DMS 273 treated with DMSO at 0.1 percent for 48 hours (cell line): ENCODE data around the gene ZHX3.

Source experiments
- DNase-seq: peaks from one replicate; lab custom pipeline; 2025; lab: John Stamatoyannopoulos, UW

ZHX3 gene

DNA sequence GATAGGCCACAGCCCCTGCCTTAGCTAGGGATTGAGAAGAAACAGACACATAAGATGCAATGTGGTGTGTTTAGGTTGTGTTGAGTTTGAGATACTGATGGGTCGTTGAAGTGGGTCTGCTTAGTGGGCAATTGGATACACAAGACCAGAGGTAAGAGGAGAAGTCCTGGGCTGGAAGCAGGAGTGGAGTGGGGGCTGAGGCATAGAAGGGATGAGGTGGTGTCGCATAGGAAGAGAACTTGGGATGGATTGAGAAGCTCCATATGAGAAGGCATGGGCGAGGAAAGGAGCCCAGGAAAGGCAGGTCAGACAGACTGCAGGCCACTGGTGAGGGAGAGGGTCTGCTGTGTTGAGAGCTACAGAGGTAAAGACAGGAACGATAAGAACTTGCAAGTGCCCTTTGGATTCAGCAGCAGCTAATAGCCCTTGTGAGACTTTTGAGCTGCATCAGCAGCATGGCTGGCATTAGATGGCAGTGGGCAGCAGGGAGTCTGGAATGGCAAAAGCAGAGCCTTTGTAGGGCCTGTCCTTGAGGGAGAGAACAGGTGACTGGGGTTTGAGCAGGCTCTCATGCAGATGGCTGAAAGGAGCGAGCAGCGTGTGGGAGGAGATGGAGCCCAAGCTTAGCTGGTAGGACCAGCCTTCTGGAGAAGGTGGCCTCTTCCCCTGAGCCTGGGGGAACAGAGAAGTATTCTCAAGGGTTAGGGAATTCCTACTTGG lies 147.0 kb downstream of the ZHX3 start:
- no peak for DNase-seq

DNA sequence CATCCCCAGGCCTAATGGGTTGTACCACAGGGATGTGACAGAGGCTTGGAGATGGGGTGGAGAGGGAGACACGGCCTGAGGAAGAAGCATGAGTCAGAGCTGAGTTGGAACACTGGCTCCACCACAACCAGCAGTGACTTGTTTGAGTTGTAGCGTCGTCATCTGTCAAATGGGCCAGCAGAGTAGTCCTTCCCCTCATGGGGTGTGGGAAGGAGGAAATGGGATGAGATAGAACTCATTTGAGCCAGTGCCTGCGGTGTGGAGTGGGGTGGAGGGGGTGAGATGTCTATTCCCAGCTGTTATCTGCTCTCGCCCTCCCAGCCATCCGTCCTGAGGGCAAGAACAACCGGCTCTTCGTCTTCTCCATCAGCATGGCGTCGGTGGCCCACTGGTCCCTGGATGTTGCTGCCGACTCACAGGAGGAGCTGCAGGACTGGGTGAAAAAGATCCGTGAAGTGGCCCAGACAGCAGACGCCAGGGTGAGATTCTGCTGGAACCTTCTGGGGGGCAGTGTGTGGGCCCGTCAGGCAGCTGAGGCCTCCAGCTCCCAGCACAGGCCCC lies 147.7 kb downstream of the ZHX3 start:
- DNase-seq = no peak

DNA sequence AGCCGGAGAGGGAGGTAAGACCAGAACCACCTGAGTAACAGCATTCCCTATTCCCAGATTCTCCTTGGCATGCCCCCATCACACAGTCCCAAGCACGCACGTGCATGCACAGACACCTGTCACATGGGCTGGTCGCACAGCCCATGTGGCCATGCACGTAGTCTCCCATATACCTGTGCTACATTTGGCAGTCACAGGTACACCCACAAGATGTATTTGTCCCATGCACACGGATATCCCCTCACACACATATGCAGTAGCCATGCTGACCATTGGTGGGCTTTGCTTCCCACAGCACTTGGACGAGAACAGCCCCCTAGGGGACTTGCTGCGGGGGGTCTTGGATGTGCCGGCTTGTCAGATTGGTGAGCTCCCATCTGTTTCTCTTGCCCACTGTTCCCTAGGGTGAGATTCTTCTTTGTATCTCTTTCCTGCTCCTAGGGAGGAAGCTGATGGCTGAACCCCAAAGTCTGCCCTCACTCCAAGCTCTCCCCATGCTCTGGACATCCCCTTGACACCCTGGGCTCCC lies 148.3 kb downstream of the ZHX3 start:
- no peak for DNase-seq

DNA sequence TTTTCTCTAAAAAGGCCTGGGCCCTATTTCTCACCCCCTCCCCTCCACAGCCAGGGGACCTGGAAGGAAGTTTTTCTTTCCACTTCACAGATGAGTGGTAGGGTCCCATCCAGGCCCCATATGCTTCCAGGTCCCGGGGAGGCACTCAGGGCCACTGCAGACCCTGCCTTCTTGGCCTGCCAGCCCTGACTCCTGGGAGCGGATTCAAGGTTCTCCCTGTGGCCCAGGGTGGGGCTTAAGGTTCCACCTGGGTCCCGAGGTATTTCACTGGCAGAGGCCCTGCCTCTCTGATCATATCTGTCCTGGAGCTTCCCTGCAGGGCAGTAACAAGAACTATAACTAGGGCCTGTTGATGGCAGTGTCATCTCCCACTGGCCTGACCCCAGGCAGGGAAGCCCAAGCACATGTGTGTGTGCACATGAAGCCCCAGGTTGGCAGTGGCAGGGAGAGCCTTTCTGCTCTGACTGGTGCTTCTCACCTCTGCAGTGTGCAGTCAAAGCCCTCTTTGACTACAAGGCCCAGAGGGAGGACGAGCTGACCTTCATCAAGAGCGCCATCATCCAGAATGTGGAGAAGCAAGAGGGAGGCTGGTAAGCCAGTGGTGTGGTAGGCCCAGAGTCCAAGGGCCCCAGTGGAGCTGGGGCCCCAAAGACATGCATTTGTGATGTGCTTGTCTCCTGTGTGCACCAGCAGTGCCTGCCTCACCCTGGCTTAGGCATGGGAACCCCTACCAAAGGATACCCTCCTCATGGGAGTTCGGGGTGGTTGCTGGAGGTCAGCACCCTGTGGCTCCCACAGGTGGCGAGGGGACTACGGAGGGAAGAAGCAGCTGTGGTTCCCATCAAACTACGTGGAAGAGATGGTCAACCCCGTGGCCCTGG lies 149.0 kb downstream of the ZHX3 start:
- DNase-seq = no peak

DNA sequence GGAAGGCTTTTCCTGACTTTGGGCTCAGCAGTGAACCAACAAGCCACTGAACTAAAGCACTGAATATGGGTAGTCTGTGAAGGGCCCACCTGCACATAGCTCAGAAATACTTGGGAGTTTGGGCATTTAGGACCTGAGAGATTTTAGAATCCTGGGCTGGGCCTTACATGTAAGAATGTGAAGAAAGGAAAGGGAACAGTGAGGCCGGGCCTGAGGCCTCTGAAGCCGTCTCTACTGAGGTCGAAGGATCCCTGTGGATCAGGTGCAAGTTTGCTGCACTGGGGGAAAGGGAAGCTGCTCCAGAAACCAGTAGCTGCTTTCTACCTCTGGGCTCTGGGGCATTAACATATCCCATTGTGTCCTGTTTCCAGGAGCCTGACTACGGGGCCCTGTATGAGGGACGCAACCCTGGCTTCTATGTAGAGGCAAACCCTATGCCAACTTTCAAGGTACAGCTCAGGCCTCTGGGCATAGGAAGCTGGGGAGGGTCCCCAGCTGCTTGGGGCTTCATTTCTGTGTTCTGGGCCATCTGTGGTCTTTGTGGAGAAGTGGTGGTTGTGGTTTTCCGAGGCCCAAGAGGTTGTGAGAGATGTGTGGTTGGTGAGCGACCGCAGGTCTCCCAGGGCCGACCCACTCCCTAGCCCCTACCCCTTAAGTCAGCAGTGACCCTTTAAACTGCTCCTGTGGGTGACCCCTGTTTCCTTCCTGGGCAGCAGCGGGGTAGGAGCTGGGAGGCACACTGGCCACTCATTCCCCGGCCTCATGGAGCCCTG lies 149.9 kb downstream of the ZHX3 start:
- no peak for DNase-seq

DNA sequence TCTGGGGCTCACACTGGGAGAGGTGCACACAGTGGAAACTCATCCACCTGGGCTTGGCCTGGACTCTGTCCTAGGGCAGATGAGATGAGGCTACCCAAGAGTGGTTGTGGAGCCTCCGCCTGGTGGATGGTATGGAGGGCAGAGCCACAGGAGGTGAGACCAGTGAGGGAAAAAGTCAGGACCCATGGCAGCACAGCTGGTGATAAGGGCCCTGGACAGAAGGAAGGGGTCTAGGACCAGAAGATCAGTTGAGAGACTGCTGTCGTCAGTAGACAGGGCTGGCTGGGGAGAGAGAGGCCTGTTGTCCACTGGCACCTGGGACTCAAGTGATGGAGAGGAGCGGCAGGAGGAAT lies 150.4 kb downstream of the ZHX3 start:
- DNase-seq = no peak

DNA sequence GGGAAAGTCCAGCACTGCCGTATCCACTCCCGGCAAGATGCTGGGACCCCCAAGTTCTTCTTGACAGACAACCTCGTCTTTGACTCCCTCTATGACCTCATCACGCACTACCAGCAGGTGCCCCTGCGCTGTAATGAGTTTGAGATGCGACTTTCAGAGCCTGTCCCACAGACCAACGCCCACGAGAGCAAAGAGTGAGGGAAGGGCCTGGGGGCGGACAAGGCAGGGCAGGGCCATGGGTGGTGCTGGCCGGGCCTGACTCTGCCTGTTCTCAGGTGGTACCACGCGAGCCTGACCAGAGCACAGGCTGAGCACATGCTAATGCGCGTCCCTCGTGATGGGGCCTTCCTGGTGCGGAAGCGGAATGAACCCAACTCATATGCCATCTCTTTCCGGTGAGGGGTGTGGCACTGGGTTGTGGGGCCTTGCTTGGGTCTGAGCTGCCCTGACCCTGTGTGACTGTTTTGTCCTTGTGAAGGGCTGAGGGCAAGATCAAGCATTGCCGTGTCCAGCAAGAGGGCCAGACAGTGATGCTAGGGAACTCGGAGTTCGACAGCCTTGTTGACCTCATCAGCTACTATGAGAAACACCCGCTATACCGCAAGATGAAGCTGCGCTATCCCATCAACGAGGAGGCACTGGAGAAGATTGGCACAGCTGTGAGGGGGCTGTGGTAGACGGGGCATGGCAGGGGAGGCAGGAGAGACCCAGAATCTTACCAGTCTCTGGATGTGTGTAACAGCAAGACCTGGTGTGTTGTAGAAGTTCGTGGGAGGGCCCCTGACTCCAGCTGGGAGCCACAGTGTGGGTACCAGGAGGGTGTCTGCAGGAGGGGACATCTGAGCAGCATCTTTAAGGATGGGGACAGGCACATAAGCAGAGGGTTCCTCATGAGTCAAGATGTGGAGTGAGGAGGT lies 151.1 kb downstream of the ZHX3 start:
- no peak for DNase-seq

DNA sequence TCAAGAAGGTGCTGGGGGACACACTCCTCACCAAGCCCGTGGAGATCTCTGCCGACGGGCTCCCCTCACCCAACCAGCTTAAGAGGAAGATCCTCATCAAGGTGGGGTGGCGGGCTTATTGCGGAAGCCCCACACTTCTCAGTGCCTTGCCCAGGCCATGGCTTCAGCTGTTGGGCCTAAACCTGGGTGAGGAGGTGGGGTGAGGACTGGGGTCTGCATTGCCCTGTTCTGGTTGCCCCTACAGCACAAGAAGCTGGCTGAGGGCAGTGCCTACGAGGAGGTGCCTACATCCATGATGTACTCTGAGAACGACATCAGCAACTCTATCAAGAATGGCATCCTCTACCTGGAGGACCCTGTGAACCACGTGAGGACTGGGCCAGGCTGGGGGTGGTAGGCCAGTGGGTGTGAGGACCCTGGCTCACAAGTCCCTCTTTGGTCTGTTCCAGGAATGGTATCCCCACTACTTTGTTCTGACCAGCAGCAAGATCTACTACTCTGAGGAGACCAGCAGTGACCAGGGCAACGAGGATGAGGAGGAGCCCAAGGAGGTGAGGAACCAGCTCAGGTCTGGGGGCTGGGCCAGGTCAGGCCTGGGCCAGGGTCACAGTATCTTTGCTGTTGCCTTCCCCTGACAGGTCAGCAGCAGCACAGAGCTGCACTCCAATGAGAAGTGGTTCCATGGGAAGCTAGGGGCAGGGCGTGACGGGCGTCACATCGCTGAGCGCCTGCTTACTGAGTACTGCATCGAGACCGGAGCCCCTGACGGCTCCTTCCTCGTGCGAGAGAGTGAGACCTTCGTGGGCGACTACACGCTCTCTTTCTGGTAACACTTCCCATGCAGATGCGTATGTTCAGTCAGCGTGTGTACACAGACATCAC lies 152.3 kb downstream of the ZHX3 start:
- no peak for DNase-seq

DNA sequence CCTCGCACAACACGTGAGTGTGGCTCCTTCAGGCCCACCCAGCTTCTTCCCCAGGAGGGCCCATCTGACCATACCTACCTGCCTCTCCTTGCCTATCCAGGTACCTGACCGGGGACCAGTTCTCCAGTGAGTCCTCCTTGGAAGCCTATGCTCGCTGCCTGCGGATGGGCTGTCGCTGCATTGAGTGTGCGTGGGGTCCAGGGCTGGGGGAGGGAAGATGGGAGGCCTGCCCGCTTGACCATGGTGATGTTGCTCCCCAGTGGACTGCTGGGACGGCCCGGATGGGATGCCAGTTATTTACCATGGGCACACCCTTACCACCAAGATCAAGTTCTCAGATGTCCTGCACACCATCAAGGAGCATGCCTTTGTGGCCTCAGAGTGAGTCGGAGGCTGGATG lies 153.7 kb downstream of the ZHX3 start:
- DNase-seq = no peak

DNA sequence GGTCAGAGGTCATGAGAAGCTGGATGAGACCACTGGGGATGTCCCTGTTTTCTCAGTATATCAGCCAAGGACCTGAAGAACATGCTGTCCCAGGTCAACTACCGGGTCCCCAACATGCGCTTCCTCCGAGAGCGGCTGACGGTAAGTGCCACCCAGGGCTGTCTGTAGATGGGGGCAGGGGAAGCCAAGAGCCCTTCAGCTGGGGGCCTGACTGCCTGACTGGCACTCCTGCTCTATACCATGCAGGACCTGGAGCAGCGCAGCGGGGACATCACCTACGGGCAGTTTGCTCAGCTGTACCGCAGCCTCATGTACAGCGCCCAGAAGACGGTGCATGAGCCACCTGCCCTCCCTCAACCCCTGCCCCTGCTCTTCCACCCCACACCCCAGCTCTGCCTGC lies 155.1 kb downstream of the ZHX3 start:
- DNase-seq = no peak

DNA sequence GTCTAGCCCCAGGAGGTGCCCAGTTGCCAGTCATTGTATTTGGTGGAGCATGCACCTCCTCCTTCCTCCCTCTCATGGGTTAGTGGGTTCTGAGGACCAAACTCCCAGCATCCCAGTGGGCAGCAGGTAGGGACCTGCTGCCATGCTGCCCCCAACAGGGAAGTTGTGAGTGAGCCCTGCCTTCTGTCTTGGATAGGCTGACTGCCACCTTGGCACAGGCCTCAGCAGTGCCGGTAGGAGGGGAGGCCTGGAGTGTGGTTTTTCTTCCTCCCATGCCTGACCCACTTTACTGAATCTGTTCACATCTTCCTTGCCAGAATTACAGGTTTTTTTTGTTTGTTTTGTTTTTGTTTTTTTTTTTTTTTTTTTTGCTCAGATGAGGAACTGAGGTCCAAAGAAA lies 155.6 kb downstream of the ZHX3 start:
- DNase-seq = no peak

DNA sequence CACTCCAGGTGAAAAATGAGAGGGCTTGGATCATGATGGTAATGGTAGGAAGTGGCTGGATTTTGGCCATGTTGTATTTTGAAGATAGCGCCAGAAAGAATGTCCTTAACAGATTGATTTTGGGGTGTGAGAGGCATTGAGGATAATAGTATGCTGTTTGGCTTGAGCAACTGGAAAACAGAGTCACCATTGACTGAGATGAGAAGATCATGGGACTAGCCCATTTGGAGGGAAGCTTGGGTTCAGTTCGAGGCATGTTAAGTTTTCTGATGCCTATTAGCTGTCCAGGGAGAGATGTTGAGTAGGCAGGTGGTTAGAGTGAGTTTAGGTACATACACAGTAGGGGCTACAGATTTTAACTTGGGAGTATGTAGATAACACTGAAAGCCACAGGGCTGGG lies 156.8 kb downstream of the ZHX3 start:
- no peak for DNase-seq

DNA sequence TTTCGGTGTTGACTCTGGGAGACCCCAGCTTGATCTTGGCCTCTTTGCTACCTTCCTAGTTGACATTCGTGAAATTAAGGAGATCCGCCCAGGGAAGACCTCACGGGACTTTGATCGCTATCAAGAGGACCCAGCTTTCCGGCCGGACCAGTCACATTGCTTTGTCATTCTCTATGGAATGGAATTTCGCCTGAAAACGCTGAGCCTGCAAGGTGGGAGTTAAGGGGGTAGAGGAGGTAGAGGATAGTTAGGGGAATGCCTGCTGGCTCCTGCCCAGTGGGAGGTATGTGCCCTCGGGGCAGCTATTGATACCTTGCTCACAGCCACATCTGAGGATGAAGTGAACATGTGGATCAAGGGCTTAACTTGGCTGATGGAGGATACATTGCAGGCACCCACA lies 158.0 kb downstream of the ZHX3 start:
- DNase-seq = no peak

DNA sequence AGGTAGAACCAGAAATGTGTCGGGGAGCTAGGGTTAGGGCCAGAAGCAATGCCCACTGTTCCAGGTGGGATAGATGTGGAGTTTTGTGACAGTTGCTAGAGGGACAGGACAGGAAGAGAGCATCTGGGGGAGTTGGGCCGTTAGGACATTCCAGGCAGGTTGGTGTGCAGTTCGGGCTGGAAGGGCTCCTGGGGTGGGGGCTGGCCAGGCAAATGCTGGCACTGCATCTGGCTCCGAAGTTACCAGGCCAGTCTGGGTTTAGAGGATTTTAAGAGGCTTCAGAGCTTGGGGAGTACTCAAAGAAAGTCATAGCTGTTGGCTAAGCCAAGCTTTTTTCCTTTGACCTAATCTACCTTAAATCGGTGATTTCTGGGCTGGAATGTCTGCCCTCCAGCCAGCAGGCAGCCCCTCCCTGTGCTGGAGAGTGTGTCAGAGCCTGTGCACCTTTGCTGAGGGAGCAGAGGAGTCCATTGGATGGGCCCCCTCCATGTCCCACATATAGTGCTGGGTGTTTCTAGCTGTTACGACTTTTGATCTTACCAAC lies 159.4 kb downstream of the ZHX3 start:
- DNase-seq = no peak

DNA sequence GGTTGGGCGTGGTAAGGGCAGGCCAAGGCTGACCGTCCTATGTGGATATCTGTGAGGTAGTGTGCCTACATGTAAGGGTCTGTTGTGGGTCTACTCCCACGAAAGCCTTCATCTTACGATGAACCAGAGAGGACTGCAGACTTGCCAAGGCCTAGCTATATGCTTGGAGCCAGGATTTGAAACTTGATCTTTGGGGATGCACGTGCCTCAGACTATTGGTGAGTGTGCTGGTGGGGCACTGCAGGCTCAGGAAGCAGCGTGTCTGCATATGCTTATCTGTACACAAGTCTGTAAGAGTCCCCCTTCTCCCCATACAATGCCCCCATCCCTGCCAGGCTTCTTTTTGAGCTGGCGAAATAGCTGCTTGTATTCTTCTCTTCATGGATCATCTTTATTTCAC lies 162.3 kb downstream of the ZHX3 start:
- DNase-seq = no peak

DNA sequence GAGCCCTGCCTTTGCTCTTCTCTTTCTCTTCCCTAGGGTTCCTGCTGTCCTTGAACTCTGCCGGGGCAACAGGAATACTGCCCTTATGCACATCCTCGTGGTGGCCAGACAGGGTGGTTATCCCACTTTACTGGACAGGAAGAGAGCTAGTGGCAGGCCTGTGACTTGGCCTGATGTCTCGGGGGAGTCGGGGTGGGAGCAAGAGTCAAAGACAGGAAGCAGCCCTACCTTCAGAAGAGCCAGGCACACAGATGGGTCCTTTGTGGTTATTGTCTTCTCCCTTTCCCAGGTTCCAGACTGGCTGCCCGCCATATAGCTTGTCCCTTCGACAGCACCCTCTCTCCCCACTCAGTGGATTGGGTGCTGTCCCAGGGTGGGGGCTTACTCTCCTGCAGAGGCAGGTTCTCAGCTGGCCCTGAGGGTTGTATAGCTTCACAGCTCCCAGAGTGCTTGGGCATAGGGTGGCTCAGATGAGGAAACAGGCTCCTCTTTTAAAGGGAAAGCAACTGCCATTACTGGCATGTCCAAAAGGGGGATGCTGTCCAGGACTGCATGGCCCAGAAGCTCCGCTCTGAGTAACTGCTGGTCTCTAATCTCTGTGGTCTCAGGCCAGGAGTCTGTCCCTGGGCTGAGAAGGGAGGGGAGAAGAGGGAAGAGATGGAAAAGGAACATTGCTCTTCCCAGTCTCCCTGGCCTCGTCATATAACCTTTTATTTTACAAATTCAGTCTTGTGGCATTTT lies 162.9 kb downstream of the ZHX3 start:
- no peak for DNase-seq

DNA sequence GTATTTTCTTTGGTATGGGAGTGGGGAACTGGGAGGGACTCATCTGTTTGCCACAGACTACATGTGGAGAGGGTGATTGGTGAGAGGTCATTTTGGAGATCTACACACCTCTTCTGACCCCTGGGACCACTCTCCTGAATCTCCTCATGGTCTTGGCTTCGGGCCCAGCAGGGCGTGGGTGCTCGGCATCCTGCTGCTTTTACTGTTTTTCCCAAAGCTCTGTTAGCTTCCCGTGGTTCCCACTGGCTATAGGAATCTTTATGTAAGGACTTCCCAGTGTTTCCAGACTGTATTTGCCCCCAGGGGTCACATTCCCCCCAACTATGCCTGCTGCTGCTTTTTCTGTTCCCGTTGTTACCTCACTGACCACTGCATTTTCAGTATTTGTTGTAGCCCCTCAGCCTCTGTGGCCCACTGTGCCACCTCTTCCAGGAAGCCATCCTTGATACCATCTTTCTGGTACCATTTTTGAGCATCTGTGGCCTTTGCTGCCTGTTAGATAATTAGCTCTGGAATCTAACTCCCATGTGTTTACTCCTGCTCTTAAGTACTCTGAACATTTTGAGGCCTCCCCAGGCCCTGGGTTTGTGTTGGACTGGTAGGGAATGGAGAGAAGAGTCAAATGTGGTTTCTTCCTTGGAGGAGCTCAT lies 165.3 kb downstream of the ZHX3 start:
- no peak for DNase-seq

DNA sequence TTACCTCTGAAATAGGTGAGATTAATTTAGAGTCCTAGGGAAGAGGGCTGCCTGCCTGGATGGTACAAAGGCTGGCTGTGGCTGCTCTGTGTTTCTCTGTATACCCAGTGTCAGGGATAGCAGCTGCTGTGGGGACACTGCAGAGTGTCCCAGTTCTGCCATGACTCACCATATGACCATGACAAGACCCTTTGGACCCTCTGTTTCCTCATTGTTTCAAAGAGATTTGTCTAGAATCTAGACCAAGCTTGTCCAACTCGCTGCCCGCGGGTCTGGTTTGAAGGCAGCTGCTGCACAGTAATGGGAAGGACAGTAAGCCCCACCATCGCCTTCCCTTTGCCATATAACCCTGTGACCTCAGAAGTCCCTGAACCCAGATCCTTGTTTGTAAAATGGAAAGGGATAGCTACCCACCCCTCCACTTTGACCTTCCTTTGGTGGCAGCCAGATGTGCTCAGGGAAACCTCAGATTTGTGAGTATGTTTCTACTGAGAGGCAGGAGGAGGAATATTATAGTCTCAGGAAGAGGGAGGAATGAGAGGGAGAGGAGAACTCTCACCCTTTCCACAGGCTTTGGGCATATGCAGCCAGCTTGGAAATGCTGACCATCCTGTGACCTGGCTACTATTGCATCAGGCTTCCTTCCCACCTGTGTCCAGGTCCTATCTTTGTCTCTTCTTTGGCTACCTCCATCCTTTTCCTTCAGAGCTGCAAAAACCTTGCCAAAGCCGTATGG lies 166.2 kb downstream of the ZHX3 start:
- no peak for DNase-seq
